H1 (cell line): Measurements from ENCODE around the gene SLC23A2. TPM values are rescaled to one million over a fixed set of nuclear protein-coding genes. Genes with fewer than 3 reads are reported as not detected.

Experiments used
- BRCA1 ChIP-seq: IDR thresholded peaks from 2 replicates; pipeline ENCODE4 v1.6.1; 2012; ENCODE audit warnings: low read depth, low read length, improper control_type of control experiment
- RAD21 ChIP-seq, 2 experiments: IDR thresholded peaks in 1 of 2; conservative IDR thresholded peaks in 1 of 2; 2 replicates each; pipeline ENCODE4 v1.6.1; 2011; ENCODE audit warnings: low read depth in 2 of 2, low read length in 2 of 2, improper control_type of control experiment in 1 of 2, inconsistent platforms in 1 of 2, mild to moderate bottlenecking in 1 of 2, moderate library complexity in 1 of 2
- TCF12 ChIP-seq: IDR thresholded peaks from 2 replicates; pipeline ENCODE4 v1.6.1; 2011; ENCODE audit warnings: low read depth, mild to moderate bottlenecking, low read length
- polyA plus RNA-seq, 7 experiments: library from polyadenylated mRNA; depleted of rRNA in 3 of 7; stranded (reverse) in 5 of 7; unstranded in 2 of 7; fragments of >200 nt in 5 of 7; fragments of 200-250 nt in 2 of 7; gene quantifications; 1 replicate in 5 of 7; 2 replicates in 1 of 7; 4 replicates in 1 of 7; pipeline versions ENCODE4 v1.2.1 to v1.2.3, GENCODE V29; 2011 to 2013; ENCODE audit warnings: missing spikeins in 2 of 7, mixed read lengths in 2 of 7
- total RNA-seq: library from RNA; stranded (reverse); fragmentation: NEBNext Ultra II Directional; extraction: Animal tissue kit (Norgen Biotek cat#: 25700); gene quantifications from 2 replicates; pipeline ENCODE4 v1.2.1, GENCODE V29; 2021
- TF ChIP-seq, protein P1 (sequence below): IDR thresholded peaks from 2 replicates; pipeline ENCODE4 v1.6.1; 2011; ENCODE audit warnings: low read depth, mild to moderate bottlenecking, low read length; ENCODE audit not compliant: insufficient read depth

SLC23A2 gene
- total and polyA plus RNA-seq, 2 of the 8 experiments (the other 6 are each of a cell fraction or from before 2014, with no cell fraction given), result 17.0 to 18.6 TPM

DNA sequence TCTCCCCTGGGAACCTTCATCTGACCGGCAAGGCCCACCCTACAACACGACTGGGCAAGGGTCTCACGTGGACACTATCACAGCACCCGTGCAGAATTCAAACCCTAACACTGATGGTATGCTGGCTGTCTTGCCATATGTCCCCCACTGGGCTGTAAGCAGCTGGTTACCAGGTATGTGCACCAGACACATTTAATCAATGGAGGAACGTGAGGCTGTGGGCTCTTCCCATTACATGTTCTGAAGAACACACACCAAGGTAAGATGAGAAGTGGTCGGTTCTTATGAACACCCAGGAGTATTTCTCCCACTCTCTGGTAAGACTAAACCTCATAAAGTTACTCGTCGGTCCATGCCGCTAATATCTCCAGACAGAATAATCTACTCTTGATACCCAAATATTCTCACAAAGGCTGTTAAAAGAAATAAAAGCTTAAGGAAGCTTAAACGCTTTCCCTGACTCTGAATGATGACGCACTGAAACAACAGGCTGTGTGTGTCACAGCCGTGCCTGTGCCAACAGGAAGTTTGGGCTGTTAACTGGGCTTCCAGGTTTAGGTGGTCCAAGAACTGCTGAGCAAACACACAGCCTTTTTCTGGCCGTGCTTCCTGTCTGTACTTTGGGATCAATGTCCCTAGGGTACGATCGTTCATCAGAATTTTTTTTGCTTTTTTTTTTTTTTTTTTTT lies 75.3 kb downstream of the SLC23A2 start (continued):
- TF ChIP-seq TCF12 (no peak), RAD21 (IDR thresholded peaks at IDR 0.05 in 1 of 2, conservative IDR thresholded peaks at IDR 0.05 in 1 of 2; ENCODE audit: low read depth in 2 of 2, low read length in 2 of 2) (no peak), BRCA1 (no peak)
- TF ChIP-seq, protein P1, sequence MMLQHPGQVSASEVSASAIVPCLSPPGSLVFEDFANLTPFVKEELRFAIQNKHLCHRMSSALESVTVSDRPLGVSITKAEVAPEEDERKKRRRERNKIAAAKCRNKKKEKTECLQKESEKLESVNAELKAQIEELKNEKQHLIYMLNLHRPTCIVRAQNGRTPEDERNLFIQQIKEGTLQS, result no peak
